ENCODE measurements around the gene ZMYND10. TPM values are rescaled to one million over a fixed set of nuclear protein-coding genes. Genes with fewer than 3 reads are reported as not detected.

ZMYND10 gene
- total RNA-seq, 1 experiment from 2014 or later, result 1.4 TPM

GRCh38 chr3:50303013-50303815 lies 42.3 kb downstream of the ZMYND10 start, which contains the start of gene HYAL1:
HYAL1 (minus strand) TSS chr3:50303574; CDS start chr3:50302956, 618 bp downstream.
- no peak within 1 kb of the TSS for H4K91ac ChIP-seq (ENCODE audit: insufficient read length, low read depth, low read length)
- H3K79me2 ChIP-seq (ENCODE audit: insufficient read depth, low read length), result no peaks in the 10 kb centered on the region
- H3K23ac ChIP-seq (ENCODE audit: insufficient read length, low read depth, low read length), result no peak within 1 kb of the TSS
- H3K18ac ChIP-seq (ENCODE audit: insufficient read length, low read depth, low read length), result no peak within 1 kb of the TSS
- WGBS (ENCODE audit: extremely low coverage, insufficient read length, low lambda C conversion rate), result no CpG with 5 or more reads among the region's 14 CpGs
- H4K5ac ChIP-seq (ENCODE audit: insufficient read length, low read depth, low read length), result no peak within 1 kb of the TSS
- DNase-seq, result peak; percentile 97
- Mint-ChIP-seq H3K4me1 (peaks cover 23 to 24% of the 10 kb centered on the region in 2 experiments), H3K27me3 (ENCODE audit: low read depth) (no peaks in the 10 kb centered on the region), H3K4me3 (peak within 1 kb of the TSS in 1 of 2 experiments; percentile 57; a peak in 3 of 5 replicates), H3K36me3 (ENCODE audit: insufficient read depth in 1 of 3, low read depth in 3 of 3) (peaks cover 0 to 4% (median 0%) of the 10 kb centered on the region in 3 experiments; a peak in 2 of 7 replicates), H3K9me3 (peaks cover 17 to 24% of the 10 kb centered on the region in 2 experiments), H3K27ac (peak within 1 kb of the TSS in 2 of 3 experiments; percentile 82 to 86; a peak in 5 of 7 replicates)
- no peak within 1 kb of the TSS for H2BK20ac ChIP-seq (ENCODE audit: low read depth, low read length, poor library complexity, severe bottlenecking)
- no peak within 1 kb of the TSS for H2BK15ac ChIP-seq (ENCODE audit: low read depth, low read length)
- no peaks in the 10 kb centered on the region for H3K9me3 ChIP-seq (ENCODE audit: control insufficient read depth, low read depth, low read length)
- no peak within 1 kb of the TSS for H3K4me2 ChIP-seq (ENCODE audit: insufficient read depth, insufficient read length, low read length)
- H3K27ac ChIP-seq (ENCODE audit: insufficient read length, low read depth, low read length), result no peak within 1 kb of the TSS
- H3K79me1 ChIP-seq (ENCODE audit: insufficient read depth, low read depth, low read length, poor library complexity, severe bottlenecking), result no peaks in the 10 kb centered on the region
- H4K20me1 ChIP-seq (ENCODE audit: control insufficient read depth, insufficient read depth, insufficient read length), result no peaks in the 10 kb centered on the region
- H2AK5ac ChIP-seq (ENCODE audit: insufficient read length, low read length), result no peak within 1 kb of the TSS
- no peak within 1 kb of the TSS for H2AFZ ChIP-seq (ENCODE audit: low read length)
- no peaks in the 10 kb centered on the region for H3K27me3 ChIP-seq (ENCODE audit: insufficient read depth, low read length)
- peaks cover 6% of the 10 kb centered on the region for H3K23me2 ChIP-seq (ENCODE audit: insufficient read length, low read depth, low read length, poor library complexity, severe bottlenecking)
- no peak within 1 kb of the TSS for H3K14ac ChIP-seq (ENCODE audit: insufficient read depth, low read length)
- no peak within 1 kb of the TSS for H3K9ac ChIP-seq (ENCODE audit: extremely low read depth, insufficient read length, low read length)
- H2BK5ac ChIP-seq (ENCODE audit: insufficient read length, low read length), result no peak within 1 kb of the TSS
- H4K8ac ChIP-seq (replicated peaks; ENCODE audit: insufficient read length, low read depth, low read length), result no peak within 1 kb of the TSS
- H2BK12ac ChIP-seq (ENCODE audit: insufficient read length, low read depth, low read length), result no peak within 1 kb of the TSS
- no peak within 1 kb of the TSS for H3K56ac ChIP-seq (ENCODE audit: insufficient read length, low read depth, low read length)
- H3K4ac ChIP-seq (ENCODE audit: low read depth, low read length), result no peak within 1 kb of the TSS
- no peak within 1 kb of the TSS for H2BK120ac ChIP-seq (ENCODE audit: low read depth, low read length, poor library complexity, severe bottlenecking)
- H3K4me1 ChIP-seq (ENCODE audit: insufficient read depth, low read length), result no peaks in the 10 kb centered on the region
- no peak within 1 kb of the TSS for H3T11ph ChIP-seq (ENCODE audit: low read length)
- peak; percentile 50 for TF ChIP-seq CTCF (conservative IDR thresholded peaks at IDR 0.05)
